Endothelial cell (in vitro differentiated cells): ENCODE data around the gene ACKR1. TPM values are rescaled to one million over a fixed set of nuclear protein-coding genes. Genes with fewer than 3 reads are reported as not detected.

ENCODE experiments used
- DNase-seq: peaks from one replicate; pipeline ENCODE4 v3.0.0; 2021; ENCODE audit warnings: low spot score
- H3K27ac Mint-ChIP-seq: one replicate; pipeline ENCODE4 v1.8.0; 2021; ENCODE audit warnings: mixed read lengths, inconsistent platforms; ENCODE audit not compliant: unreplicated experiment
- H3K27me3 Mint-ChIP-seq: one replicate; pipeline ENCODE4 v1.8.0; 2021; ENCODE audit warnings: mild to moderate bottlenecking, moderate library complexity, mixed read lengths, inconsistent platforms; ENCODE audit not compliant: unreplicated experiment
- H3K36me3 Mint-ChIP-seq: one replicate; pipeline ENCODE4 v1.8.0; 2021; ENCODE audit warnings: mild to moderate bottlenecking, low read depth, mixed read lengths, inconsistent platforms; ENCODE audit not compliant: unreplicated experiment
- H3K4me1 Mint-ChIP-seq: one replicate; pipeline ENCODE4 v1.8.0; 2021; ENCODE audit warnings: mild to moderate bottlenecking, mixed read lengths, inconsistent platforms; ENCODE audit not compliant: unreplicated experiment
- H3K4me3 Mint-ChIP-seq: one replicate; pipeline ENCODE4 v1.8.0; 2021; ENCODE audit warnings: mild to moderate bottlenecking, mixed read lengths, inconsistent platforms; ENCODE audit not compliant: unreplicated experiment
- H3K9me3 Mint-ChIP-seq: one replicate; pipeline ENCODE4 v1.8.0; 2021; ENCODE audit warnings: mixed read lengths, inconsistent platforms; ENCODE audit not compliant: unreplicated experiment
- total RNA-seq: library from RNA; stranded (reverse); fragmentation: NEBNext Ultra II Directional; extraction: Animal tissue kit (Norgen Biotek cat#: 25700); gene quantifications from one replicate; pipeline ENCODE4 v1.2.1, GENCODE V29; 2021; ENCODE audit not compliant: unreplicated experiment
- TF ChIP-seq, protein P1 (sequence below): fragments of 200-600 bp; sonication (generic); IDR thresholded peaks from one replicate; pipeline ENCODE4 v1.5.0; 2021; ENCODE audit warnings: antibody characterized with exemption; ENCODE audit not compliant: unreplicated experiment

The ACKR1 gene
- total RNA-seq, 1 donor from 2014 or later, result 0.23 TPM

DNA sequence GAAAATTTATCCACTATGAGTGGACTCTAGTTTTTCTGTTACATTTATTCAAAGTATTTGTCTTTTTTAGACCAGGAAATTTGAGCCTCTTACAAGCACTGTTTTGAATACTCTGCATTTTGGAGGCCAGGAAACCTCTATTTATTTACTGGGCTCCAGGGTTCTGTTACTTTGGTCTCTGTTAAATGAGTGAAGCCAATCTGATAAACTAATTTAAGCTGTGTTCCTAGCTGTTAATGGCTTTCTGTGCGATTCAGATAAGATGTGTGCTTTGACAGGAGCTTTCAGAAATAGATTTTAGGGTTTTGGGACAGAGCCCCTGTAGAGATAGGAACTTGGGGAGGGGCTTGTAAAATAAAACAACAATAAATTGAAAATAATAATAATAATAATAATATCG is 23.9 kb downstream of the ACKR1 start:
- Mint-ChIP-seq H3K4me1 (no peaks in the 10 kb centered on the region), H3K9me3 (no peaks in the 10 kb centered on the region), H3K4me3 (no peak overlapping the region), H3K27me3 (peaks cover 3% of the 10 kb centered on the region), H3K27ac (no peak overlapping the region), H3K36me3 (no peaks in the 10 kb centered on the region)
- DNase-seq, result no peak
- TF ChIP-seq, protein P1, sequence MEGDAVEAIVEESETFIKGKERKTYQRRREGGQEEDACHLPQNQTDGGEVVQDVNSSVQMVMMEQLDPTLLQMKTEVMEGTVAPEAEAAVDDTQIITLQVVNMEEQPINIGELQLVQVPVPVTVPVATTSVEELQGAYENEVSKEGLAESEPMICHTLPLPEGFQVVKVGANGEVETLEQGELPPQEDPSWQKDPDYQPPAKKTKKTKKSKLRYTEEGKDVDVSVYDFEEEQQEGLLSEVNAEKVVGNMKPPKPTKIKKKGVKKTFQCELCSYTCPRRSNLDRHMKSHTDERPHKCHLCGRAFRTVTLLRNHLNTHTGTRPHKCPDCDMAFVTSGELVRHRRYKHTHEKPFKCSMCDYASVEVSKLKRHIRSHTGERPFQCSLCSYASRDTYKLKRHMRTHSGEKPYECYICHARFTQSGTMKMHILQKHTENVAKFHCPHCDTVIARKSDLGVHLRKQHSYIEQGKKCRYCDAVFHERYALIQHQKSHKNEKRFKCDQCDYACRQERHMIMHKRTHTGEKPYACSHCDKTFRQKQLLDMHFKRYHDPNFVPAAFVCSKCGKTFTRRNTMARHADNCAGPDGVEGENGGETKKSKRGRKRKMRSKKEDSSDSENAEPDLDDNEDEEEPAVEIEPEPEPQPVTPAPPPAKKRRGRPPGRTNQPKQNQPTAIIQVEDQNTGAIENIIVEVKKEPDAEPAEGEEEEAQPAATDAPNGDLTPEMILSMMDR, result no peak

DNA sequence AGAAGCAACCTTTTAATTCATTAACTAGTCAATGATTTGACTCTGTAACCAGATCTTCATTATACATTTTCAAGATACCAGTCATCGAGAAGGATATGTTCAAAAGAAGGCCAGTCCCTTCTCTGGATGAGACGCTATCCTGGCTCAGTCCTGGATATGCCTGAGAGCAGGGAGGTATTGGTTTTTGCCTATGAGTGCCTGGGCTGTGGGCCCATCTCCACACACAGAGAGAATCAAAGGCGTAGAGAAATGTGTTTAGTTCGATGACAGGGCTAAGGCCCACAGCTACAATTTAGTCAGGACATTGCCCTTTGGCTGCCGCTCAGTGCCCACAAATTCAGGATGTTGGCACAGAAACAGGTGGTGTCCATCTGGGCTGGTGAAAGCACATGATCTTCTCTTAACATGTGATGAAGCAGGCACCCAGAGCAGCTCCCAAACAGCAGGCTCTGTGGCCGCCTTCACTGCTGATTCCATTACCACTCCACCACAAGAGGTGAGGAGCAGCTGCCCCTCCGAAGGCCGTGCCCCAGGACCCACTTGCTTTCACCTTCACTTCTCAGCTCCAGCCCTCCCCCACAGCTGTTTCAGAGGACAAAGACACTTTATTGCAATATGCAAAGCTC is 24.7 kb downstream of the ACKR1 start:
- Mint-ChIP-seq H3K4me1 (no peaks in the 10 kb centered on the region), H3K9me3 (no peaks in the 10 kb centered on the region), H3K4me3 (no peak overlapping the region), H3K36me3 (no peaks in the 10 kb centered on the region), H3K27me3 (peaks cover 3% of the 10 kb centered on the region), H3K27ac (no peak overlapping the region)
- no peak for DNase-seq
- TF ChIP-seq, protein P1, result no peak

DNA sequence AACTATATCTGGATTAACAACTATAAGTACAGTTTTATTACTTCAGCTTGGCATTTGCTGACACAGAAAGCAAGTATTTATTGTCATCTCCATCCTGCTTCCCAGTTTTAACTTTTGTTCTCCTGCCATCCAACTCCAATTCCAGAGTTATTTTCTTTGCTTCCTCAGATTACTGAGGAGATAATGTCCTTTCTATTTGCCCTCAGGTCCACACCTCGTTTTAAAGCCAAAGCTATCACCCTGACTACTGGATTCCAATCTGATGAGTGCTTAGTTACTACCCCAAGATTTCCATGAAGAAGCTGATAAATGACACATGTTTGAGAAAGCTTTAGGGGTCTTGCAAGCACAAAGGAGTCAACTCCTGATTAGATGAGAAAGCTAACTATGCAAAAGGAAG is 25.2 kb downstream of the ACKR1 start:
- no peak overlapping the region for H3K4me3 Mint-ChIP-seq
- TF ChIP-seq, protein P1, result no peak
- no peak for DNase-seq
- peaks cover 3% of the 10 kb centered on the region for H3K27me3 Mint-ChIP-seq
- H3K4me1 Mint-ChIP-seq, result no peaks in the 10 kb centered on the region
- no peak overlapping the region for H3K27ac Mint-ChIP-seq
- no peaks in the 10 kb centered on the region for H3K9me3 Mint-ChIP-seq
- no peaks in the 10 kb centered on the region for H3K36me3 Mint-ChIP-seq

GRCh38 chr1:159239551-159240220 is 35.0 kb downstream of the ACKR1 start:
- DNase-seq, result no peak
- TF ChIP-seq, protein P1, result no peak
- Mint-ChIP-seq H3K4me3 (no peak overlapping the region), H3K9me3 (no peaks in the 10 kb centered on the region), H3K27ac (no peak overlapping the region), H3K4me1 (no peaks in the 10 kb centered on the region), H3K36me3 (no peaks in the 10 kb centered on the region), H3K27me3 (no peaks in the 10 kb centered on the region)

DNA sequence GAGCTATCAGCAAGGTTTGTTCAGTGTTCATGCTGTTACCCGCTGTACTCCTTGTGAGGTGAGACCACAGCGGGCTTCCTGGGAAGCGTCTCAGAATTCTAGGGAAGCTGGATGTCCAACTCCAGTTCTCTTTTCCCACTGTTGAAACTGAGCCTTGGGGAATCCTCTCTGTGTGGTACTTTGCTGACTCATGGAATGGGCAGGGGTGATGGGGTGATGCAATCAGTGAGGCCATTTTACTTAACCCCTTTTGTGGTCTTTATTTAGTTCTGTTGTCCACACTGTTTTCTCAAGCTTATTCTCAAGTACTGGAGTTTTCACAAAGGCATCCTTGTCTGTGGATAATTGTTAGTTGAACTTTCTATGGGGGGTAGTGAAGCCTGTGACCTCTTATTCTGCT is 42.6 kb downstream of the ACKR1 start:
- no peaks in the 10 kb centered on the region for H3K9me3 Mint-ChIP-seq
- H3K4me1 Mint-ChIP-seq, result peaks cover 3% of the 10 kb centered on the region
- H3K27me3 Mint-ChIP-seq, result no peaks in the 10 kb centered on the region
- peaks cover 4% of the 10 kb centered on the region for H3K36me3 Mint-ChIP-seq
- no peak for DNase-seq
- TF ChIP-seq, protein P1, result no peak
- no peak overlapping the region for H3K4me3 Mint-ChIP-seq
- no peak overlapping the region for H3K27ac Mint-ChIP-seq
